NCI-H524 (cell line): Measurements from ENCODE around the gene AMMECR1.
"Not testable (repeated sequence)": the region's sequence is repeated elsewhere in the genome, so short reads cannot be mapped to it uniquely, and the experiment has no call there.

Source experiments
- DNase-seq, 2 experiments: peaks; one replicate each; lab custom pipeline; 2025; lab: John Stamatoyannopoulos, UW

The AMMECR1 gene

GRCh38 chrX:110171442-110171841, 146.4 kb downstream of the AMMECR1 start:
- no peak for DNase-seq

DNA sequence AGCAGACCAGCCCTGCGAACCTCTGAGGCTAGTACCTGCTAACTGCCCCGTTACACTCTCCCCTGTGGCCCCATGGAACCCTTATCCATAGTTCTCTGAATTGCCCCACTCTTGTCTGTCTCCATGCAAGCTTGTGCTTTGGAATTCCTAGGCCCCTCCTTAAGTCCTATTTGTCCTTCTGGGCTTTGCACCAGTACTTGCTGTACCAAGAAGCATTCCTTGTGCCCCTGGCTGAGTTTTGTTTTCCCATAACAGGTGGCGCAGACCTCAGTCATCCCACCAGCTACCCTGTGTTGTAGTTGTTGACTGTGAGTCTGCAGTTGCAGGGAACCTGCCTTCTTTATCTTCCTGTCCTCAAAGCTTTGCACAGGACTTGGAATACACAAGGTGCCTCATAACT, 147.9 kb downstream of the AMMECR1 start:
- DNase-seq: no peak

- DNase-seq: no peak
Observed at GRCh38 chrX:110168585-110168984, 149.3 kb downstream of the AMMECR1 start.

GRCh38 chrX:110167952-110168451, 149.9 kb downstream of the AMMECR1 start:
- DNase-seq: peak in 1 of 2 experiments; percentile 2

- DNase-seq: peak; percentile 51 to 54
Observed at GRCh38 chrX:110163488-110163887, 154.4 kb downstream of the AMMECR1 start.

- DNase-seq: no peak
Observed at GRCh38 chrX:110162867-110163266, 155.0 kb downstream of the AMMECR1 start.

GRCh38 chrX:110162131-110162530, 155.8 kb downstream of the AMMECR1 start:
- DNase-seq: no peak

DNA sequence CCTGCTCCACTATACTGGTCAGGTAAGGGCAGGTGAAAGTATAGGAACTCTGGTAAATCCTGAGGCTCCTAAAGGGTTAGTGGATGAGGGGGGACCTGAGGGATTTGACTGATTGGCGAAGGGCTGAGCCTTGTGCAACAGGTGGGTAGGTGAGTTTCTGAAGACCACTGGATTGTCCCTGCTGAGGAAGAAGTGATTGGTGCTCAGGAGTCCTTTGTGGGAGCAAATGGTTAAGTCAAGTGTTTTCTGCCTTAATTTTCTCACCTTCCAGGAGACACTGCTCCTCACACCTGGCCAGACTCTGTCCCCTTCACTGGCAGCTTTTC, 156.6 kb downstream of the AMMECR1 start:
- no peak for DNase-seq

DNA sequence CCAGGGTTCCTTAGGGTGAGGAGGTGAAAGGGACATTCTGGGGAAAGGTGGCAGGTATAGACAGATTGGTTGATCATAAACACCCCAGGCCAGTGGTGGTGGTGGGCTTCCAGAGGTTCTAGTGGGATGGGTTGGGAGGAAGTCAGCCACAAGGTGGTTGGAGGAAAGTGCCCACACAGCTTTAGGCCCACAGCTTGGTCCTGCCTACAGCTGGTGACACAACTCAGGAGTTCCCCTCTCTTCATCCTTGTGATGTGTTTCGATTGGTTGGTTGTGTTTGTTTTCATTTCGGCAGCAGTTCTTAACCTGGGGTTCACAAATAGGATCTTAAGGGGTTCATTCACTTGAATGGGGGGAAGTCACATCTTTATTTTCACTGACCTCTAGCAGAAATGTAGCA, 158.0 kb downstream of the AMMECR1 start:
- no peak for DNase-seq

DNA sequence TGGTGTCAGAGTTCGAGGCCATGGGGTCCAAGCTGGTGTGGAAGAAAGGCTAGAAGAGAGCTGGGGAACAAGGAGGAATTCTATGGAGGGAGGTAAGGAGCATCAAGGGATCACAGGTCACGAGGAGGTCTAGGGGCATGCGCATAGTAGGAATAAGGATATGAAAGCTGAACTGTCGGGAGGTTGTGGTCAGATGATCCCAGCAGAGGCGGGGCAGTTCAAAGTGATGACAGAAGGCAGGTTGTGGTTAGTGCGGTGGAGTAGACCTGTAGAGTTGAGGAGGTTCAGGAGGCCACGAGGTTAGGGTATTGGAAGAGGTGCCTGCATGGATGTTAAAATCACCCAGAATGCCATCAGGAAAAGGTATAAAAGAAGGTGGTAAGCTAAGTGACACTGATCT, 158.7 kb downstream of the AMMECR1 start:
- DNase-seq: no peak

GRCh38 chrX:110157444-110157843, 160.4 kb downstream of the AMMECR1 start:
- no peak for DNase-seq

DNA sequence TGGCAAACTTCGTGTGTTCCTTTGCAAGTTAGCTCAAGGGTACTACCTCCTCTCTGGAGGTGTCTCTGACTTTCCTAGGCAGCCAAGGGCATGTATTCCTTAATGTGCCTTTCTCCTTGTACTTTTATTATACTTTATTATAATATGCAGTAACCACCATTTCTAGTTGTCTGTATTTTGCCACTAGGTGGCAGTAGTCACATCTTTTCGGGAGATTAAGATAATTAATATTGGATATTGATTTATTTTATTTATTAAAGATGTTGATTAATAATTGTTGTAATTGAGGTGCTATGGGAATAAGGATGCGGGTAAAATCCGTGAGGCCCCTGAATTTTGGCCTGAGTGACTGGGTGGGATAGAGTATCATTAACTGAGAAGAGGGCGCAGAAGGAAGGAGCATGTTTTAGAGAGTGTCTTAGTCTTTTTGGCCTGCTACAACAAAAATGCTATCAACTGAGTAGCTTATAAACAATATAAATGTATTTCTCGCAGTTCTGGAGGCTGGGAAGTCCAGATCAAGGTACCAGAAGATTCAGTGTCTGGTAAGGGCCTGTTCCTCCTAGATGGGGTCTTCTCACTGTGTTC, 161.6 kb downstream of the AMMECR1 start:
- DNase-seq: peak in 1 of 2 experiments; percentile 15

- DNase-seq: no peak
Observed at GRCh38 chrX:110155759-110156158, 162.1 kb downstream of the AMMECR1 start.

DNA sequence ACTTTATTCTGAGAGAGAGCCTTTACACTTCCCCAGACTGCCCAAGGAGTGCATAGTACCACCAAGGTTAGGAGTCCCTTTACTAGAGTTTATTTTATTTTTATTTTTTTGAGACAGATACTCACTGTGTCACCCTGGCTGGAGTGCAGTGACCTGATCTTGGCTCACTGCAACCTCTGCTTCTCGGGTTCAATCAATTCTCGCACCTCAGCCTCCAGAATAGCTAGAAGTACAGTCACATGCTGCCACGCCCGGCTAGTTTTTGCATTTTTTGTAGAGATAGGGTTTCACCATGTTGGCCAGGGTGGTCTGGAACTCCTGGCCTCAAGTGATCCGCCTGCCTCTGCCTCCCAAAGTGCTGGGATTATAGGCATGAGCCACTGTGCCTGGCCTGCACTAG, 163.6 kb downstream of the AMMECR1 start:
- DNase-seq: not testable (repeated sequence)

GRCh38 chrX:110153896-110154295, 164.0 kb downstream of the AMMECR1 start:
- no peak for DNase-seq

GRCh38 chrX:110153244-110153643, 164.6 kb downstream of the AMMECR1 start:
- no peak for DNase-seq

- DNase-seq: peak; percentile 48 to 57
Observed at GRCh38 chrX:110146521-110146920, 171.4 kb downstream of the AMMECR1 start.

GRCh38 chrX:110145854-110146253, 172.0 kb downstream of the AMMECR1 start:
- peak; percentile 2 to 27 for DNase-seq

DNA sequence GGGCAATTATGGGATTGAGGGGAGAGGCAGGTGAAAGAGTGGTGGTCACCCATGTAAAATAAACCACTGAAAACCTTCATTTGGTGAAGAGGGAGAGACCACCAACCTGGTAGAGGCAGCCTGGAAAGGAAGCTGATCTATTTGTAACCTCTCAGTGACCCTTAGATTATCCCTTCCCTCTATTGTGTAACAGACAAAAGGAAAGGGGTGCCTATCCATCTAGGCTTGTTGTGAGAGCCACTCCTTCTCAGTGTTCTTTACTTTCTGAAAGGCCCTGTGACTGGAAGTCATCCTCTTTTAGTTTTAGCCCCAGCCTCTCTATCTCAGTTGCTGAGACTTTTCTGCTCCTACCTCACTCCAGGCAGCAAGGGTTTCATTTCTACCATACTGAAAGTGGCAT, 172.6 kb downstream of the AMMECR1 start:
- no peak for DNase-seq
